Measurements from ENCODE around the gene NKD1.
A peak's percentile ranks its signal among the peaks of the same experiment; 100 is the strongest.

NKD1 gene

DNA sequence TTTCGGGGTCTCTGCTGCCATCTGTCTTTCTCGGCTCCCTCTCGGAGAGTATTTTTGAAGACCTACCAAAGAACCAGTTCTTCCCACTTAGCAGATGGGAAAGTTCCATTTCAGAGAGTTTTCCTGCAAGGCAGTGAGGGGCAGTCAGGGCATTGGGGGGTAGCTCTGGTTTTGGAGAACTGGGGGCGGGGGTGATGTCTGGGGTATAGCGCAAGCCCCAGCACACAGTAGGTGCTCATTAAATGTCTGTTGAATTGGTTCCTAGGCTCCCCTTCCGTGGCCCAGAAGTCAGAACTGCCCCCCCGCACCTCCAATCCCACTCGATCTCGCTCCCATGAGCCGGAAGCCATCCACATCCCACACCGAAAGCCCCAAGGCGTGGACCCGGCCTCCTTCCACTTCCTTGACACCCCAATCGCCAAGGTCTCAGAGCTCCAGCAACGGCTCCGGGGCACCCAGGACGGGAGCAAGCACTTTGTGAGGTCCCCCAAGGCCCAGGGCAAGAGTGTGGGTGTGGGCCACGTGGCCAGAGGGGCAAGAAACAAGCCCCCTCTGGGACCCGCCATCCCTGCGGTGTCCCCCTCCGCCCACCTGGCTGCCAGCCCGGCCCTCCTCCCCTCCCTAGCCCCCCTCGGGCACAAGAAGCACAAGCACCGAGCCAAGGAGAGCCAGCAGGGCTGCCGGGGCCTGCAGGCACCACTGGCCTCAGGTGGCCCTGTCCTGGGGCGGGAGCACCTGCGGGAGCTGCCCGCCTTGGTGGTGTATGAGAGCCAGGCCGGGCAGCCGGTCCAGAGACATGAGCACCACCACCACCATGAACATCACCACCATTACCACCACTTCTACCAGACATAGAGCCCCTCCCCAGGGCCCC is 85.0 kb downstream of the NKD1 start:
- DNase-seq, result no peak

DNA sequence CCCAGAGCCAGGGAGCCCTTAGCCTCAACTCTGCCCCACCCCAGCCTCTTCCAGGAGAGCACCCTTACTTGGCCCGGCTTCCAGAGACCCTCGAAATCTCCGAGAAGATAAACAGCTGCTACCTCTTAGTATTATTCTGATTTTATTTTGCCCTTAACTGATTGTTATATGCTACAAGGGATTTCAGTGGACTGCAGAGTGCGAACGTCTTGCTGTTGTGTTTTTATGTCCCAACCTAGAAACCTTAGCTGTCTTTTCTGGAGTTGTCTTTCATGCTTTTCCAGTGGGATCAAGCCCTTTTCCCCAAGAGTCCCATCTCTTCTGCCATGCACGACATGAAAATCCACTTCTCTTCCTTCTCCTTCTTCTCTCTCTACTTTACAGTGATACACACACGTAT is 85.9 kb downstream of the NKD1 start:
- no peak for DNase-seq

DNA sequence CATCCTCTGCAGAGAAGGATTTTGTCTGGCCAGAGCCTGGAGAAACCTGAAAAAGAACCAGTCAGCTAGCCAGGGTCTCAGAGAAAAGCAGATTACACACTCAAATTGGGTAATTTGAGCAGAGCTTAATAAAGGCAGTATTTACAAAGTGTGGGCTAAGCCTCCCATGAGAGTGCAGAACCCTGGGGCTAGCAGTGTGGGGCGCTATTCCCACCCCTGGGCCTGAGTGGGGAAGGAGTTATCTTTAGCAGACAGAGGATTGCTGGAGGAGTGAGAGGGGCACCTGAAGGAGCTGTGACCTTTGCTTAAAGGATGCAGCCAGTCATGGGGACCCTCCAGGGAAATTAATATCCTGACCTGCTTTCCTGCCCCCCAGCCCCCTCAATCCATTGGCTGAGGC is 86.8 kb downstream of the NKD1 start:
- DNase-seq, result no peak

DNA sequence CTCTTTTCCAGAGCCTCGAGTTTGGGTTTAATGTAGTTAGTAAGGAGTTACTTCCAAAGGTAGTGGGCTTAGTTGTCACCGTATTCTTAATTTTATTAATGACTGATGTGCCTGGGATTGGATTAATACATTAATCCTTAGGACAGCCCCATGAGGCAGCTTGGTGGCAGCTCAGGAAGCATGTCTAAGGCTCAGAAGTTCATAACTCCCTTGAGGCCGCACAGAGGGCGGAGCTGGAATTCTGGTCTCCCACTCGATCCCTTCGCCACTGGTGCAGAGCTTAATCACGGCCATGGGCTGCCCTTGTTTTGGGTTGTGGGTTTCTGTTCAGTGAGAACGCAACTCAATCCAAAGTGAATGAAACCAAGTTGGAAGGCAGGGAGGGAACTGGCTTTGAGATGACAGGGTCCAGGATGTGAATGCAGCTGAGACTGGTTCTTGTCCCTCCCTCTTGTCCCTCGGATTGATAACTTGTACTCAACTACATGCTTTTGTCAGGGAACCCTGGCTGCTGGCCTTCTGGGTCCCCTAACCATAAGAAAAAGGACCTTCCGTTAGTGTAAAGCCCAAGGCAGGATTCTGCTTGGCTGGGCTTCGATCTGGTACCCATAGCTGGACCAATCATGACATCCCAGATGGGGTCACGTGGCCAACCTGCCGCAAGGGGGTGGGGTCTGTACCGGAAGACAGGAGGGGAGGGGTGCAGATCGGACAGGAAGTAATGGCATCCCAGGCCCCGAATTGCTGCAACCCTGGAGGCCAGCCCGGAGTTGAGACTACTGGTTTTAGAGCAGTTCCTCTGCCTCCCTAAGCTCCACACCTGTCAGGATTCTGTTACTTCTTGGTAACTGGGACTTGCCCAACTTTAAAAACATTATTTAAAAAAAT is 87.6 kb downstream of the NKD1 start:
- peak; percentile 41 for DNase-seq

DNA sequence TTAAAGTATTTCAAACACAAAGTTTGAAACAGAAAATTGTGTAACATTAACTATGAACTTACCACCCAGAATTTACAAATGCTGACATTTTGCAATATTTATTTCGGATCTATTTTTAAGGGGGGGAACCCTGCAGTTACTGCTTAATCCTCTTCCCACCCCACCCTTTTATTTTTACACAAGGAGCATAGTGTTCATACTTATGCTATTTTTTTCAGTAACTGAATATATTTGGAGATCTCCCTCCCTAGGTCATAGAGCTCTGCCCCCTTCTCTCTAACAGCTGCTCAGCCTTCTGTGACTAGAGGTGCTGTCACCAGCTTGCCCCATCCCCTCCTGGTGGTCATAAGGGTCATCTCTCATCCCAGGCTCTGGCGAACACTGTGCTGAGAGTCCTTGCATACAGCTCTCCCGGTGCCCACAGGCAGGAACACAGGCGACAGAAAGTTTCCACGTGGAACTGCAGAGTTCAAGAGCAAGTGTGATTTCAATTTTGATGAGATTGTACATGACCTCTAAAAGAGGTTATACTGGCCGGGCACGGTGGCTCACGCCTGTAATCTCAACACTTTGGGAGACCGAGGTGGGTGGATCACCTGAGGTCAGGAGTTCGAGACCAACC is 88.7 kb downstream of the NKD1 start:
- DNase-seq, result no peak

DNA sequence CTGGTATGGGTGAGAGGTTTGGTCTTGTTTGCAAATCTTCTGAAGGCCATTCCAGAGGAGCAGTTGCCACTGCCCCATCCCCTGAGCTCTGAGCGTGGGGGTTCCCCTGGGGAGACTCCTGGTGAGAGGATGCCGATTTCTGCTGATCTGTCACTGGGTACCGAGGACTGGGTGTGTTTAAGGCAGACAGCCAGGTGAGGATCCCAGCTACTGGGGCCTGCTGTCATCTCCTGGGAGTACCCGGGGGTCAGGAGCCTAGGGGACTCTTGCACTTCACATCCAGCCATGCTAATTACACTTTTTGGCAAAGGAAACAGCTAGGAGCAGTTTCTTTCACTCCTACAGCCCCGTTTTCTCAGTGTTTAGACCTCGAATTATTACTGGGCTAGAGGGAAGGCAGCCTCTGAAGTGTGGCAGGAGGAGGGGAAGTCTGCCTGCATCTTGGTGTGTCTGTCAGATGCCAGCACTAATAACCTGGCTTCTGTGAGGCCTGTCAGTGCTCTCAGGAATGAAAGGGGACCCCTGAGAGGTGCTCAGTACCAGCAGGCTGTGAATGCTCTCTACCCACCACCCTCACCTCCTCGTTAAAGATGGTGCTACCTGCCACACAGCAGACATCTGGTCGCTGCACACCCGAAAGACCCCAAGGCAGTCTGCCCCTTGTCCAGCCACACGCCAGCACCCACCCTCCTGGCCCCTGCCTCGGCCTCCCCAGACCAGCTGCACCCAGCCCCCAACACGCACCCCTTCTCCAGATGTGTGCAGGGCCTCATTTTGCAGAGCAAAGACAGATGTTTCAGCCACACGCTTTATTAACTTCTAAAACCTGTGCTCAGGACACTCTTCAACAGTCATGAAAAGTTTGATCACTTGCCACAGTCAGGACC is 89.8 kb downstream of the NKD1 start:
- DNase-seq, result no peak

DNA sequence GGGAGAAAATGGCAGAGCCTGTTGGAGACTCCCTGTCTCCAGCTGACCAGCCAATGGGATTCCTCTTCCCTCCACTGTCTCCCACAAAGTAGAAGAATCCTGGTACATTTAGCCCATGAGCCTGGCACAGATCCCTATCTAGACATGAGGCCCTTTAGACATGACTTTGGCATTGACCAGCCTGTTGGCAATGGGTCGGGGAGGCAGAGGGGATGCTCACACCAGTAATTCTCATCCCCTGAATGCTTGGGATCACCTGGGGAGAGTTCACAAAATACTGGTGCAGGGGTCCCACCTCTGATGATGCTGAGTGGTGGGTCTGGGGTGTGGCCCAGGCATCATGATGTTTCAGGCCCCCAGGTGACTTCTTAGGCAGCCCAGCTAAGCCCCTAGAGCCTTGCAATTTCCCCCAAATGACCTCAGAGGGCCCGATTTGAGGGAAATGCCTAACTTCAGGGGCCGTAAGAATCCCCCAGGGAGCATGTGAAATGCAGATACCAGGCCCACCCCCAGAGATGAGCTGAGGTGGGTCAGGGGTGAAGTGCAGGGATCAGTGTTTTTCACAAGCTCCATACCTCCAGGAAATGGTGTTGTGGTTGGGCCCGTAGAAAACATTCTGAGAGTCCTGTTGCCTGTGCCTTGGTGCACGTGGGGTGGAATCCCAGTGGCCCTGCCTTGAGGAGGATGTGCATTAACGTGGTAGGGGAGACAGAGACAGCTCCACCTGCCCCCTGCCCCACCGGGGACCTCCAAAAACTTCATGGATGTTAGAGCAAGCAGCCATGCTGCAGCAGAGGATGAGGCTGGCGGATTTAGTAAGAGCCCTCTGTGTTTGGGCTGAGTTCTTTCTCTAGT is 90.8 kb downstream of the NKD1 start:
- DNase-seq, result no peak

DNA sequence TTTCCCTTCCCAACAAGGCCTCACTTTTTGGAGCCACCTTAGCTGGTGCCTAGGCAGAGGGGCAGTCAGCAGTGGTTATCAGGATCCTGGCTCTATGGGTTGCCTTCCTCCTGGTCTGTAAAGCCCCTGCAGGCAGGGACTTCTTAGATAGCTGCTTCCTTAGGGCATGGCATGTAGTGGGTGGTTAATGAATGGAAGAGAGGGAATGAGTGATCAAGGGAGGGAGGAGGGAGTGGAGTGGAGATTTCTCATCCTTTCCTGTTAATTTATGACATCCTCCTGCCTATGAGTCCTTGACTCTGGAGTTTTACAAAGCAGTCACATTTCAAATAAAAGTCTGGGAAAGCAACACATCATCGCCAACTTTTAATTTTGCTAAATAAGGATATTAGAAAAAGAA is 92.2 kb downstream of the NKD1 start:
- DNase-seq, result no peak

DNA sequence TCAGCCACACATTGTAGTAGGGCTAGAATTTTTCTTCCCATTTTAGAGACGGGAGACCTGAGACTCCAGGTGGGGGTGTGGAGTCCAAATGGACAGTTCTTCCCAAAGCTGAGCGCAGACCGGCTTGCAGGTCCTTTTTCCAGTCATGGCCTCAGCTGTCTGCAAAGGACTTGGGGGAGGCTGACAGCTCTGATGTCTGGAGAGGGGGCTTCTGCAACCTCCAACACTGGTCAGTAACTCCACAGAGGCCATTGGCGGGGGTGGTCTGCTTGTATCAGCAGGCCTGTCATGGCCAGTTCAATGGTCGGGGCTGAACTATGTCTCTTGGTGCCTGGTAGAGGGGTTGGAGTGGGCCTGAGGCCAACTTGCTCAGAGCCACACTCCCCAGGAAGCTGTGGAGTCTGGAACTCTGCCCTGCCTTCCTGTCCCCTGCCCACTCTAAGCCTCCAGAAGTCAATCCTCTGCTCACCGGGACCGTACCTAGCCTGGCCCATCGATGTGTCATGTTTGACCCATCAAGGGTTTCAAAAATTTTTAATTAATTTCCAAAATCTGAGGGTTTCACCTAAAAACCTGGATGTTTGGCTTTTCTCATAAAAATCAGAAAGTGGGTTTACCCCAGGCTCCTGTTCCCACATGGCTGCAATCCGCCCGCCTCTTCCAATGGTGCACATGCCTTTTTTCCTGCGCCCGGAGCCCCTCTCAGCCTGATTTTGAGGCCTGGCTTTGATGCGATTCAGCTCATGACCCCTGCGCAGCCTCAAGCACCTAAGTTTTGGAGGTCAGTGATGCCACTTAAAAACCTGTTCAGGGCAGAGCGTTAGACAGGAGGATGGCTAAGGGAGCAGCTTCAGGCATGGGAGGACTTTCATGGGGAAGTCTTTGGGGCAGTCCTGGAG is 93.0 kb downstream of the NKD1 start:
- no peak for DNase-seq

DNA sequence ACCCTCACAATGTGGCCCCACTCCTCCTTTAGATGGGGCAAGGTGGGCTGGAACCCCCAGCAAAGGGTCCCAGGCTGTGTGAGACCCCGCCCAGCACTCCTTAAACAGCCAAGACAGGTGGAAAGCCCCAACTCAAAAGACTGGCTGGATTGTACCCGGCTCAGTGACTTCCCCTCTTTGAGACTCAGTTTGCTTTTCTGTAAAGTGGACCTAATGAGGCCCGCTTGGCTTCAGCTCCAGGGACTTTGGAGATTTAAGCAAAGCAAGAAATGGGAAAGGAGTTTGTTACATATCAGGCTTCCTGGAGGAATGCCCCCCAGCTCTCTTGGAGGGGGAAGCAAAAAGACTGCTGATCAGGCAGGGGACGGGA is 93.6 kb downstream of the NKD1 start:
- DNase-seq, result no peak

DNA sequence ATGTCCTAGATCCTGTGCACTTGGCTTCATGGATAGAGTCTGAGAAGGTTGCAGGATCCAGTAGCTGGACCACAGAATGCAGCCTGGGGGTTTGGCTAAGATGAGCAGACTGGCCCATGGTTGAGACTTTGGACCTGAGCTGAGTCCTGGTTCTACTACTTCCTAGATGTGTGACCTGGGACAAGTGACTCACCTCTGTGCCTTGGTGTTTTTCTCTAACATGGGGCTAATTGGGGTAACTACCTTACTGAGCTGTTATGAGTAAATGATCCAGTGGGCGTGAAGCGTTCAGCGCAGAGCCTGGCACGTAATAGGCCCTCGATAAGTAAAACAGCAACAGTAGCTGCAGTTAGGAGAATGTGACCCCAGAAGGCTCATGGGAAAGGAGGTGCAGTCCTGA is 94.2 kb downstream of the NKD1 start:
- DNase-seq, result no peak

DNA sequence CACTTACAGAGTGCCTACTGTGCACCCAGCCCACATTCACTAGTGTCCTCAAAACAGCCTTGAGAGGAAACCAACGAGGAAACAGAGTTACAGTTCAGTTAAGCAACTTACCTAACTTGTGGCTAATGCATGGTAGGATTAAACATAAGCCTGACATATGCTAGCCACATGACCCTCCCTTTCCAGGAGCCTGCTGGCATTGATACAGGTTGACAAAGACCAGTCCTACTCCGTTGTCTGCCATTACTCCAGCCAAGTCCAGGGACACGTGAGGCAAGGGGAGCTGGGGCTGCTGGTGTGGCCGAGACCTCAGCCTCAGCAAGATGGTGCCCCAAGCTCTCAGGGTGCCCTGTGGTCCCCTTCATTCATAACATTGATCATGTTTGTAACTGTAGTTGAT is 95.0 kb downstream of the NKD1 start:
- no peak for DNase-seq

DNA sequence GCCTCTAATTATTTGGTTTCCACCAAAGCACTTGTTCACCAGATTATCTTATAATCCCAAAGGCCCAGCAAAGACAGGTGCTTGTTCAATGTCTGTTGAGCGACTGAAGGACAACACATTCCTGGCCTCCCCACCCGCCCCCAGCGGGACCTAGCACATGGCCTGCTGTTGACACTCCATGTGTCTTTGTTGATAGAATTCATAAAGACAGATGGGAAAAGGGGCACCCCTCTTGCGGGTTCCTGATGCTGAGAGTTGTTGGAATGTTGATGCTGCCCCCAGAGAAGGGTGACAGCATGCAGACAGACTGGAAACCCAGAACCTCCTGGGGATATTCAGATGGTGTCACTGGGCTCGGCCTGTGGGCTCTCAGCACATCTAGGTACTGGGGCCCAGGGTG is 96.0 kb downstream of the NKD1 start:
- DNase-seq, result no peak

DNA sequence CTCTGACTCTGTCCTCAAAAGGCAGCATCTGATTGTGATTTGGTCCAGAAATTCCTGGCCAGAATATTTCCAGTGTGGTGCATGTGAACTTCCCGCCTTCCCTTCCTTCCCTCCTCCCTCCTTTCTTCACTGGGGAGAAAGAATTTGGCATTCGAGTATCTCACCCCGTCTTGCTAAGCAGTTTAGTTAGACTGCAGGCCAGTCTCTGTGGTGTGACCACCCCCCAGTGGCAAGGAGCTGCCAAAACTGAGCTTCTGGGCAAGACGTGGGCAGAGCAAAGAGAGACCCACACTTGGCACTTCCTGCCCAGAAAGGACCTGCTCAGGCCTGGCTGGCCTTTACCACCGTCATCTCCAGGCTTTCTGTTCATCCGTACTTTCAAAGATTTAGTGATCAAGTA is 96.5 kb downstream of the NKD1 start:
- DNase-seq, result peak; percentile 43

DNA sequence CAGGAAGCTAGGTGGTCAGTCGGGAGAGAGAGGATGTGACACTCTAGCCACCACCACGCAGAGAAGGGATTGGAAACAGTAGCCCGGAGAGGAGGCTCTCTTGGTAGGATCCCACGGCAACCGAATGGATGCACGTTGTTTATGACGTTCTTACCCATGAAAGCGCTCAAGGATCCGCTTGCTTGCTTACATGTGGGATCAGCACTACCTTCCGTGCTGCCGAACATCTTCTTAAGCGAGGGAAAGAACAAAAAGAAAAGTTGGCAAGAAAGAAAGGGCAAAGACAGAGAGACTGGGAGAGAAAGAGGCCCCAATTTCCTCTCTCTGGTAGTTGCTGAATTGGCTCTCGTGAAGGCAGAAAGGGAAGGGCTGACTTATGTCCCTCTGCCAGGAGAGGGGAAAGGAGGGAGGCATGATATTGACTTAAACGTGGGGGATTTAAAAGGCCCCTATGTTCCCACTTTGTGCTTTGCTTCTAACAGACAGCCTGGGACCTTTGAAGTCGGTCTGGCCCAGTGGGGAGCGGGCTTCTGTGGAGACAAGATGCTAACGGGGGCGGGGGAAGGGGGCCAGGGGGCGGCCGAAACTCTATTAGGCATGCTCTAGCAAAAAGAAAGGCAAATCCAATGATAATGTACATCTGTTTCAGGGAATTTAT is 97.5 kb downstream of the NKD1 start:
- no peak for DNase-seq

DNA sequence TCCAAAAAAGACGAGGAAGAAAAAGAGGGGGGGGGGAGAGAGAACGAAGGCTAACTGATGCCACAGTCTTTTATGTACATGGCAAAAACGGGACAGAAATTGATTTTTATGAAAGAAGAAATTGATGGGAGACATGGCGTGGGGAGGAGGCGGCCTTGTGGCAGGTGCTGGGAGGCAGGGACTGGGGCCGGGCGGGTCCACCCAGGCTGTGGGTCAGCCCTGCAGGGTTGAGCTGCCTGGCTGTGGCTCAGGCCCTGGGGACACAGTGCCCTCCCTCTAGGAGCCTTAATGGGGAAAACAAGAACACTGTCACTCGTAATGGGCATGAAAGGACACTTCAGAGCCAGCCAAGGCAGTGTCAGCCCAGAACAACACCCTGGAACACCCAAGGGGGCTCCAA is 98.1 kb downstream of the NKD1 start:
- DNase-seq, result no peak

DNA sequence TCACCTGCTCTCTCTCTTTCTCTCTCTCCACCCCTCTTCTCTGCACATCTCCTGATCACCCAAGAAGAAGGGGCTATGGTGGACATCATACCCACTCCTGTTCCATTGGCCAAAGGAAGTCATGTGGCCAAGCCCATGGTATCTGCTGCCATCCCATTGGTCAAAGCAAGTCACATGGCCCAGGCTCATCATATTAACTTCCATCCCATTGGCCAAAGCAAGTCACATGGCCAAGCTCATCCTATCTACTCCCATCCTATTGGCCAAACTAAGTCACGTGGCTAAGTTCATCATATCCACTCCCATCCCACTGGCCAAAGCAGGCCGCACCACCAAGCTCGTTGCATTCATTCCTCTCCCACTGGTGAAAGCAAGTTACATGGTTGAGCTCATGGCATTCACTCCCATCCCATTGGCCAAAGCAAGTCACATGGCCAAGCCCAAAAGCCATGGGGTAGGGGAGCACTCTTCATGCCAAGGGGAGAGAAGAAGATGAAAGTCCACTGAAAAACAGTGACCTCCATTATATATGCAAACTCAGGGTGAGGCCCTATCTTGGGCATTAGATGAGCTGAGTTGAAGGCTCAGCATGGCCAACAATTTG is 103.7 kb downstream of the NKD1 start:
- DNase-seq, result no peak

DNA sequence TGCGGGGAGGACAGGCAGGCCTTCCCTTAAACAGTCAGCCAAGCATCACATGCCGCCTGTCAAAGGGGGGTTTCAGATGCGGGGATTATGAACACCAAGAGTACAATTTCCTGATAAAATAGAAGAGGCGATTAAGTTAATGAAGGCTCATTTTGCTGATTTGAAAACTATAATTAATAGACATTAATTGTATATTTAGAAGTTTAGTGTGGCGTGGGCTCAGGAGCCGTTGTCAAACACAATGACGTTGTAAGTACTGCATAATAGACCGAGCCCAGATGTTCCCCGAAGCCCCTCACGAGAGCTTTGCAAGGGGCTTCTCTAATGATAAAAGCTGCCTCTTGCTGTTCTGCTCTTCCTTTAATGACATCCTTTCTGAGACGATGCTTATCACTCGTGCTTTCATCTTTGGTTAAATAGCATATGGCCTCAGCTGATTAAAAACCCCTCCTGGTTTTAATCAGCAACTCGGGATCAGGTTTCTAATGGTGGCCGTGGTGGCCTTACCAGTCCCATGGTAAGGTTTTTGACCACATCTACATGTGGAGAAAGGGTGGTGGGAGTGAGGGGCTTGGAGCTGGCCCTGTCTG is 104.7 kb downstream of the NKD1 start:
- DNase-seq, result no peak

Data from activated naive CD4-positive, alpha-beta T cell treated with anti-CD3 and anti-CD28 coated beads, Interleukin-2, amount 50 U/mL, for 16 hours (primary cell).